ENCODE results near the gene CYYR1.

The CYYR1 gene

DNA sequence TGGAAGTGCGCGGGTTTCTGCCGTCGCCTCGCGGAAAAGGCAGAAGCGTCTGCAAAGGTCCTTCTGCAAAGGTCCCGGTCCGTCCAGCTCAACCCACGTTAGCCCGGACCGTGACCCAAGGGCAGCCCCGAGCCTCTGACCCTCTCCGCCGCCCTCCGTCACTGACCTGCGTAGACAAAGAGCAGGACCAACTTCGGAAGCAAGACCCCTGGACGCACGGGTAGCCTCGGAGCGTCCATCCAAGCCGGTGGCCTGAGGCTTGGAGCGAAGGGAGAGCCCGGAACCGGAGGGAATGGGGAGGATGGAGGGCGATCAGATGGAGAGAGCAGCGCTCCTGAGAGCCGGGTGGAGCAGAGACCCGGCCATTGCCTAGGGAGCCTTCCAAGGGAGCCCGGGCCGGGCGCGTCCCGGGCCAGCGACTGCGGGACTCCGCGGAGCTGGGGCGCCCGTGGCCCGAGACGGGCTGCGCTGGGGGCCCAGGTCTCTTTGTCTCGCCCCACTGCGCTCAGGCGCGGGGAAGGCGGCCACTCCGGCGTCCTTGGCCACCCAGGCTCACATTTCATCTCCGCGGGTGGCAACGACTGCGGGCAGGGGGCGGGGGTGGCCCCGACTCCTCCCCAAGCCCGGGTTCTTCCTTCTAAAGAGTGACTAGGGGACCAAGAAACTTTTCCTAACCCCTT lies at the start of gene CYYR1:
TSS of gene CYYR1 (minus strand) at position 585 of the 680 bp plus-strand sequence. CDS start at position 239, 346 bp downstream.
- DNase-seq = no peak

DNA sequence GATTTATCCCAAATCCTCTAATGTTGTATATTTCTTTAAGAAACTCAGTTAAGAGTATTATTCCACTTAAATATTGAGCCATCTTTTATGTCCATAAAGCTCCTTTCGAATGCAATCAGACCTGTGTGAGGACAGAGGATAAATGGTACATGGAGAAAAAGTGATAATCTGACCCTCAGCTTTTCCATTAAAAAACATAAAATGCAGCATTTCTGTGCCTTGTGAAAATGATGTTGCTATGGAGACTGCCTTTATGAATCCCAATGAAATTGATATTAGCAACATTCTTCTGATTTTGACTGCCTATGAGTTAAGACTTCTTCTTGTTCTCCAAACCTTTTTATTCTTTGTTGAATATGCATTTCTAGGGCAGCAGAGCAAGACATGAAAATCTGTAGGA lies 44.1 kb upstream of the CYYR1 start:
- no peak for DNase-seq

DNA sequence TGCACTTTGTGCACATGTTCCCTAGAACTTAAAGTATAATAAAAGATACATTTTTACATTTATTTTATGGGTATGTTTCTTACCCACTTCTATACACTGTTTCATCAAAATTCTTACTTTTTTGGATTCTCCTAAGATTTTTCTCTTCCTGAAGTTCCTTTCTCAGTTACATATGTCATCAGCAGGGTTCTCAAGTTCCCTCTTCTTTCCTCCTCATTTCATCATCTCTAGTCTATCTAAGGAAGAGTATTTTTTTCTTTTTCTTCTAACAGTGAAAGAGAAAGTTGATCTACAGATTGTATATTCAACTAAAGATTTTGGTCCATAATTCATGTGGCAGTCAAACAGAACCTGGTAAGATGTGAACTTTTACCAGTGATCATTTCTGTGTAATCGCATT lies 41.2 kb upstream of the CYYR1 start:
- DNase-seq = no peak

DNA sequence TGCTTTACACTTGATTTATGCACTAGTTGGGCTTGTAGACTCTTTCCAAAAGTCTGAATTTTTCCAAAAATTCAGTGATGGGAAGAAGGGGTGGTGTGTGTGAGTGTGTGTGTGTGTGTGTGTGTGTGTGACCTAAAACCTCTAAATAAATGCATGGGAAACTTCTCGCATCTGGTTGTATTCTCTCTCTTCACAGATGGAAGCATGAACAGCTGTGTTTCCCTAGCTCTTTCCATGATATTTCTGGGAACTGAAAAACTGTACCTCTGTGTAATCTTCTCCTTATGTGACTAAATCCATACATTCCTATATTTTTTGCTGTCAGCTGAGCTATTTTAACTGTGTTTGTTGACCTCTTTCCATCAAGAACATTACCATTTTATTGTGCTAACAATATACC lies 26.2 kb upstream of the CYYR1 start:
- DNase-seq = no peak

DNA sequence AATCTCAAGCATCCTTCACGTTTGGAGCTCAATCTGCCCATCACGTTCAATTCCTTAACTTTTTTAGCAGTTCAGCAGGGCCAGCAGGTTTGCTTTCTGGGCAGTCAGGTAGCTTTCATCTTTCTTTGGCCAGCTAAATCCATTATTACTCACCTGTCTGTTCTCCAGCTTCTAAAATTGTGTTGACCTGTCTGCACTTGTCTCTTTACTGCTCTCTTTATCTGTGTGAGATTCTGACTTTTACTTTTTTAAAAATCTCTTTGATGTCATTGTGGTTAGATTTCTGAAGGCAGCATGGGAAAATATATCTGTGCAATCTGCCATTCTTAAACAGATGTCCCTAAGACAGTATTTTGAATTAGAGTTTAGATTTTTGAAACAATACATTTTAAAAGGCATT lies 24.9 kb upstream of the CYYR1 start:
- no peak for DNase-seq

DNA sequence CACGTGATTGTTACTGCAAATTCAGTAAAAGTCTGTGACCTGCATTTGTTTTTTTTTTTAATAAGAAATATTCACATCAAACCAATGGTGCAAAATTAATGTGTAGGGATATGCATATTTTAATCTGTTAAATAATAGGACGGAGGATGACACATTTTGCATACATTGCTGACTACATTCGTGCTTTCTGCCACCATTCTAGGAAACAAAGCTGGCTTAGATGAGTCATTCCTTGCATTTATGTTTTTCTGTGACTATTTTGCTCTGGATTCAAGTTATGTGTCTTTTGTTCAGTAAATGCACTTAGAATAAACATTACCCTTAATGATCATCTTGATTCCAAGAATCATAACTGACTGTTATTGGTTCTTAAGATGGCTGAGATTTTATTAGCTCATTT lies 23.9 kb upstream of the CYYR1 start:
- no peak for DNase-seq

DNA sequence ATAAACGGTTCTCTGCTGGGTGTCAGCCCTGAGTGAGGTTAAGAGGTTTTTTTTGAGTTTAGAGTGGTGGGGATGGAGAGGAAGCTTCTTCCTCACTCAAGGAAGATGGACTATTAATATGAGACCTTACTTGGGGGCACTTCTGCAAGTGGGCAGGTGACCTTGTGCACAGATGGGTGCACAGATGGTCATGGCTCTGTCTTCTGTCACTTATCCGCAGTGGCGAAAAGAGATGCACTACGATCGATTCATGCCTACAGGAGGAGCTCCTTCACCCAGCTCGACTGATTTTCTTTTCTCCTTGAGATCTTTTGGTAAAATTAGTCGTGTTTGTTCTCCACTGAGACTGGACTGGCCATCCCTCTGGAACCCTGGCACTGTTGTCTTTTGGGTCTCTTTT lies 22.9 kb upstream of the CYYR1 start:
- no peak for DNase-seq

DNA sequence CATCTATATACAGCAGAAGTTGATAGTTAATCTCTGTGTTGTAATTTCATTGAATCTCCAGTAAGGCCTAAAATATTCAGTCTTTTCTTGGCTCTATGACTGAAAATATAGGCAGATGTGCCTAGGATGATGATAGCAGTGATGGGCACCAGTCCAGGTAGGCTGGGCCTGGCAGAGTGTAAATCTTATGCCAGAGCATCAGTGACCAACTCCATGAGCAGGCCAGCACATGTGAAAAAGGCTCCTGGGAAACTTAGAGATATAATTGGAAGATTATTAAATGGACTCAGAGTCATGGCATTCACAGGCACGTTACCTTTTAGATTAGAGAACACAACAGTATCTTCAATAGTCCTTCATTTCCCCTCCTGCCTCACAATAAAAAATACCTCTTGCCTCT lies 20.7 kb upstream of the CYYR1 start:
- no peak for DNase-seq

DNA sequence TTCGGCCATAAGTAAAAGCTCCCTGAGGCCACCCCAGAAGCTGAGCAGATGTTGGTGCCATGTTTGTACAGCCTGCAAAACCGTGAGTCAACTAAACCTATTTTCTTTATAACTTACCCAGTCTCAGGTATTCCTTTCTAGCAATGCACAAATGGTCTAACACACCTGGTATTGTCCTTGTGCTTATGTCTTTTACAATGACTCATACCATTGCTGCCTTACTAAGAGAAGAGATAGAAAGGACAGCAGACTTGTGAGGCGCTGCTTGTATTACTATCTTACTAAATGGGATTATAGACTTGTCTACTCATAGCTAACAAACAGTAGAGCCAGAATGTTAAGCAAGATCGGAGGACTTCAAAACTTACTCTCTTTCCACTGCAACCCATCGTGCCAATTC lies 18.5 kb upstream of the CYYR1 start:
- no peak for DNase-seq

DNA sequence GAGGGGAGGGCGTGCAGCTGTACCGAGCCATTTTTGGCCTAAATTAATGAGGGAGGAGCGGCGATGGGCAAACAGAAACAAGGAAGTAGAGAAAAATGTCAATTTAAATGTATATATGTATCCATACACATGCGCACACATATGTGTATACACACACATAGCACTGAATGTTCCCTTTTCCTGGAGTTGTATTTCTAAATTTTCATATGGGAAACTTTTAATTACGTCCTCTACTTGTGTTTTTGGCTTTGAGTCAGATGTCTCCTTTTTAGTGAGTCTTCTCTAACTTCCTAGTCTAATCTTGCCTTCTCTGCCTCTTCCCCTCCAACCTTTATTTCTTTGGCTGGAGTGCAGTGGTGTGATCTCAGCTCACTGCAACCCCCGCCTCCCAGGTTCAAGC lies 15.4 kb upstream of the CYYR1 start:
- no peak for DNase-seq

DNA sequence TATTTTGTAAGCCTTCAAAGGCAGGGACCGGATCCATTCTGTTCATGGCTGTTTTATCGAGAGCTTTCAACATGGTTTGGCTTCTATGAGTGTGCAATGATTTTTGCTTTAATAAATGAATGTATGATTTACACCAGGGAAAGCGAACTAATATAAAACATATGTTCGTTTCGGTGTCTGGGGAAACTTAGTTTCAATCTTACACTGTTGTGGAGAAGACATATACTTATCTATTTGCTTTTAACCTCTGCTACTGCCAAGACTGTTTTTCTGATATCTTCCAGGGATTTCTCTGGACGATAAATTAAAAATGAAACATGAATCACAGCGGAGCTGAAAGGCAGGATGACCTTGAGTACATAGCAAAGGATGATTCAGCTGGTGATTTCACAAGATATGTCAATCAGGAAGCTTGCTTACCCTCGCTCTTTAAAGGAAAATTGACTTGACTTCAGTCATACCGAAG lies 14.7 kb upstream of the CYYR1 start:
- DNase-seq = no peak

DNA sequence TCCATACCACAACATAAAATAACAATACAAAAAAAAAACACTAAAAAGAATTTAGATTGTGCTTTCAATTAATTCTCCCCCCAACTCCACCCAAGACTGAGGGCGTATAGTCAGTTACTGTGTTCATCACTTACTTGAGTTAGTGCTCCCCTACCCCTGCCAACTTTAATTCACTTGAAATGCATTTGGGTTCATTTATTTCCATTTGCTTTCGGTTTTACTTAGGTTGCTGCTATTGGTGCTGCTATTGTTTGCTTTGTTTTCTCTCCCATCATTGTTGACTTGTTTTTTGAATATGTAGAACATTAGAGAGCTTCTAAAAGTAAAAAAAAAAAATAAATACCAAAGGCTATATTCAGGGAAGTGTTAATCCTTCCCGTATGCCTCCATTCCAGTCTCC lies 10.7 kb upstream of the CYYR1 start:
- no peak for DNase-seq

DNA sequence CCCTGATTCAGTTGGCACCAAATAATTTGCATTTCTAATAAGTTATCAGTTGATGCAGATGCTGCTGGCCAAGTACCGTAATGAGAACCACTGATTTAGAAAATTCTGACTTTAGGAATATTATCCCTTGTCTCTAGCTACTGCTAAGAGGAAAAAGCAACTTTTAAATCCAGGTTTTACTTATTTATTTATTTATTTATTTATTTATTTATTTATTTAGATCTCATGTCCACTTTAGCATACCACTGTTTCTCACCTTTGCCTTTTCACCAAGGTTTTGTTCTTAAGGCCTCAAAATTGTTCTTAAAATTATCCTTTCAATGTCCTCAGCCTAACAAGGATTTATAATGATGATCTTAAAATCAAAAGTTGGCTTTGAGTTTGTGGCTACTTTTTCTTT lies 8.7 kb upstream of the CYYR1 start:
- DNase-seq = no peak

DNA sequence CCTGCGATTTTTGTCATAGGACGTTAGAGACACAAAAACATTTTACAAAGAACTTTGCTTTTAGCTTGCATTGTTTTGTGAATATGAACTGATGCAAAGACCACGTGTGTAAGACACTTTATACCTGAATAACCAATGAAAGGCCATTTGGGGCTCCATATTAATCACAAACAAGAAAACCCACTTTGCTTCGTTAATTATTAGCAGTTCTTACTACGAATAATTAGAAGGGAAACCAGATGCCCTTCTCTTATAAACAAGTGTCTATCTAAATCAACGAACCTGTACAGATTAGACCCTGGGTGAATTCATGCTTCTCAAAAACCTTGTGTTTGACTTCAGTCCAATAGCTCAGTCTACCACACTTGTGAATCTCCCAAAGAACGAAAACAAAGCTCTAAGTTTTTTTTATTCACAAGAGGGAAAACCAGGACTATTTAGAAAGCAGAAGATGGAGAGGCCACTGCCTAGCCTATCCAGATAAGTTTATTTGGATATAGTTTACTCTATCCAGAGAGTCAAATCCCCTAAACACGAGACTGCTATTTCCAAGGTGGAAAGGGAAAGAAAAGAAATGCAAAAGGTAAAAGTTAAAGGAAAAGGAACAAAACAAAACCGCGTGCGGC lies 897 bp downstream of the CYYR1 start:
- DNase-seq = no peak

DNA sequence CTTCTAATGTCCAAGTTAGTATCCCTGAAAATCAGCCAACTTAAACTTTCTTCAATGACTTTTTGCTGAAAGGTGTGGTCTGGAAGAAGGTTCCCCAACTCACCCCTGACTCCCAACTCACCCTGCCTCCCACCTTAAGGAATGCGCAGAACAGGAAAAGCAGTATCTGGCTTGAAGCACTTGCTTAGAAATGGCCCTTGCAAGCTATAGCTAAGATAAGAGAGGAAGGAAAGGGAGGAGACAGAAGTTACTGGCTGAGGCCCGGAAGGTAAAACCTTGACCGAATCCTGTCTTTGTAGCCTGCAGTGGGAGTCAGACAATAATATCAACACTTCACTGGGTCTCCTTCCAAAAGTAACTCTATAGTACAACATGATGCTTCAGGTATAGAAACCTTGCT lies 2.9 kb downstream of the CYYR1 start:
- DNase-seq = no peak

DNA sequence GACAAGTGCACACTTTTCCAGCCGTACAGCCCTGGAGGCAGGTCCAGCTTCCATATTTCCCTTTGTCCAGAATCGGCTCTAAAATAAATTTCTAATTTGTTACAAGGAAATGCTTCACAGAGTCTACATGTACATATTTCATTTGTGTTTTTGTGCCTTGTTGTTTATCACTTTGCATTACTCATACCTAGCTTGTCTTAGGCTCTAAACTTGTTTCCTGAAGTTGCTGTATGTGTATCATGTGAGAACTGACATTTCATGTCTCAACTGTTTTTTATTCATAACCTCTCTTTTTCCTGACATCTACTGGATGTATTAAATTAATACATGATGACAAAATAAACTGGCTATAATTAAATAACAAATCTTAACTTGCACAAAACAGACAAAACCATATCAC lies 7.5 kb downstream of the CYYR1 start:
- no peak for DNase-seq

DNA sequence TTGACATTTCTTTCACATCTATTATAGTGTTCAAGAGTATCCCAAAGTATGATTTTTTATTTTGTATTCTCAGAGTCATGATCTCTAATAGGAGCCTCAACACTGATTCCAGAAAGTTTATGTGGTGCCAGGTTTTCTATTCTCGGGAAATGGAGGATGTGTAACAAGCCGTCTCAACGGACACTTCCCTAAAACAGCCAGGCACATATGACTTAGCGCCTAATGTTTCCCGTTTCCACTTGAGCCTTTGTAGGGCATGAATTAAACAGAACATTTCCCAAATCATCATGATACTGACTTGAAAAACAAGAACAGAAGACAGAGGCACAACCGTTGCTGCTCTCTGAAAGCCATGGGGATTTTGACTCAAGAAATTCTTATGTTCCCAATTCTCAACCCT lies 8.0 kb downstream of the CYYR1 start:
- DNase-seq = no peak

DNA sequence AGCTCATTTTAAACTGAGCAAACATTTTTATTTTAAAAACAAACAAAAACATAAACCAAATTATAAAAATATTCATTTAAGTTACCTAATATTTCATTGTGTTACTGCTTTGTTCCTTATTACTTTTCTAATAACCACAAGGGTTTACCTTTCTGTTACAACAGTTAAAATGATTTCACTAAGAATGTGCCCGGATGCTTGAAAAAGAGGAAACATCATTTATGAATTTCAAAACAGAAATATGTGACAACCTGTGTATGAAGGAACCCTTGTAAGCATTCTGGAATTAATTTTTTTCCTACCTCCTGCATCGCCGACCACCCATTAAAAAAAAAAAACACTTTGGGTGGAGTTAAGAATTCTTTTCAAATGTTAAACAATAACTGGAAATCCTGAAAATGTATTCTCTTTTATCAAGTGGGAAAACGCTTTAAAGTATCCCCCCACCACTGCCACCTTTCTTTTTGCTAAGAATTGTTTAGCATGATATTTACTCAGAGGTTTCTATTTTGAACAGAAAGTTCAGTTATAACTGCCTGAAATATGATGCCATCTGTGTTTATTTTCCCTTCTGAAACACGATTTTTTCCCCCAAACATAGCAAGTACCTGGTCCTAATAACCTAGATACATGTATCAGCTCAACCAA lies 9.1 kb downstream of the CYYR1 start:
- no peak for DNase-seq

DNA sequence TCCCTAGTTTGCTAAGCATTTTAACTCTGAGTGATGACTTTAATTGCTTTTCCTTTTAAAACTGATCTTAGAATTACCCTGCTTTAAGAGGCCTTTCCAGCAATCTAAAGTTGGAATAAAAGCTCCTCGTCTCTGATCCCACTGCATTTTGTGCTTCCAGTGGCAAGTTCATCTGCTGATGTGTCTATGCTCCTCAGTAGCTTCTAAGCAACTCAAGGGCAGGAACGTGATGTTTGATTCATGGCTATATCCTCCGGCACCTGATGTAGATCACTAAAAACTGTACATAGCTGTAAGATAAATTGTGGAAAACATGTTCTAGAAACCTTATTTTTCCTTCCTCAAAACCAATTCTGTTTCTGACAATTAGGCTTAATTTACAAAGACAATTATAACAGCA lies 12.5 kb downstream of the CYYR1 start:
- no peak for DNase-seq

DNA sequence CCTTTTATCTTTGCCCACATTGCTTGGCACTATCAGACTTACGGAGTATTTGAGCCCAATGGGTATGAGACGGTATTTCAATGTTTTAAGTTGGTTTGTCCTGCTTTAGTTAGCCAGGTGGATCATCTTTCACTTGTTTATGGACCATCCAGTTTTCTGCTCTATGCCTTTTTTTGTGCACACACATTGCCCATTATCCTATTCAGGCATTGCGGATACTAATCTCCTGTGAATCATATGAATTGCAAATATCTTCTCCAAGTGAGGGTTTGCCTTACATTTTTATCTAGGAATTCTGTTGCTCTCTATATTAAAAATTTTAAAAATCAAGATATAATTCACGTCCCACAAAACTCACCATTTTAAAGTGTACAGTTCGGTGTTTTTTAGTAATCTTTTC lies 14.0 kb downstream of the CYYR1 start:
- DNase-seq = no peak

DNA sequence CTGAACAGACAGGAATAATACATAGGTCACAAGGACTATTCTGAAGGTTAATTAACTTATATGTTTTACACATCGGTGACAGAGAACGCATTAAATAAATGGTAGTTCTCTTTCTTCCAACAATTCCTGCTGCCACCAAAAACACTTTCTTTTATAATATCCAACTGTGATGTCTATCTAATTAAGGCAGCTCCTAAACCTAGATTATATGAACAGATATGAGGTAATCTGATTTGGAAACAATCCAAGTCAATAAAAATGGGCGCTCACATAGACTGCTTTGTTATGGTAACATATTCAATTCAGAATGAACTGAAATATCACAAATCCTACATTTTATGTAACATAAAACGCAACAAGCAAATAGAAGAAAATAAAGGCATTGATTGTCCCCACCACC lies 16.0 kb downstream of the CYYR1 start:
- DNase-seq = no peak

DNA sequence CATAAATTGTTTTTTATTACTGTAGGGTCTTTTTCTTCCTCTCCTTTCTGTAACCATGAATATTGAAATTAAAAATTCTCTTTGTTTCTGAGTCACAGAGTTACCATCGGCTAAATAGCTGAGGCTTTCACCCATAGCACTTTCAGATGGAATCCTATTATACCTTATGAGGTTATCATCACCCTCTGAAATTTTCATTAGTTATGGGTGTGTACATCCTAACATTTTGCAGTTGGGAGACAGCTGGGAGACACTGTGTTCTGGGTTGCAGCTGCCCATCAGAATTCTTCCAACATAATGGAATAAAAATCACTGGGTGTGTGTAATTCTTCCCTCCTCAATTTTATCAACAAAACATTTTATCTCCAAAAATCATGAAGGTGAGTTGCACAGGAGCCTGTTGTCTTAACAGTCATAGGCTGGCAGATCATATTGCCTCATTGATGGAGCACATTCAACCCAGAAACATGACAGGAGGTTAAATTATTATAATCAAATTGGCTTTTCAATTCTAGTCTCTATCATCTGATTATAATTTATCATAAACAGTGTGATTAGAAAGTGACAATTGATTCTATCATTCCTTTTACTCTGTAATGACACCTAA lies 17.4 kb downstream of the CYYR1 start:
- no peak for DNase-seq

DNA sequence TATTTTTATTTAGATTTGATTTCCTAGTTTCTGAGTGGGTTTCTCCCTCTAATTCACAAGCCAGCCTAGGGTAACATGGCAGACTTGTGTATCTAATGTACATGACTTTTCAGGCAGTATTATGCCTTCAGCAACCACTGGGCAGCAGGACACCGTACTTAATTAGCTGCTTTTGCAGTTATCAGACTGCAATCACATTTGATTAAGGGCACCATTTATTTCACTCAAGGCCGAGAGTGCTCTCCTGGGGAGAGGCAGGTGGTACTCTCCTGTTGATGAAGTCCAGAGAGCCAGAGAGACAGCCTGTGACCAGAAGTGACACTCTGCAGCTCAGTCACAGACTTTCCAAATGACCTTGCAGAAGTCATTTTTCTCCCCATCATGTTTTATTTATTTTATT lies 18.7 kb downstream of the CYYR1 start:
- no peak for DNase-seq

DNA sequence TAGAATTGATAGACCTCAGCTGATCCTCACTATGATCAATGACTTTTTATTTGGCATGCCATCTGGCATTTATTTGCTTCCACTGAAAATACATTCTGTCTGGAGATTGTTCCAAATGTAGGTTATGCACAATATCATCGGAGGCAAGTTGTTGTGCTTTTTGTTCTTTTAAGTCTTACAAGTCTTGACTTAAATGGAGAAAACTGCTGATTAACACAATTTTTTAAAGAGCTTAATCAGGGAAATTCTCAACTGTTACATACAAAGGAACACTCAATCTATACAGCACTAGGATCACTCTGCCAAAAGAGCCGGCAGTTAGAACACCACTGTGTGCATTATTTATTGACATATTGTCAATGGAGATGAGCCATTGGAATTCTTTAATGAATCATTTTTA lies 19.2 kb downstream of the CYYR1 start:
- no peak for DNase-seq

Data from GOT3 (cell line).